NCI-H524 (cell line): ENCODE data around the gene SYDE2.
"Not testable (repeated sequence)": the region's sequence is repeated elsewhere in the genome, so short reads cannot be mapped to it uniquely, and the experiment has no call there.

Experiments
- DNase-seq, 2 experiments: peaks; one replicate each; lab custom pipeline; 2025; lab: John Stamatoyannopoulos, UW

SYDE2 gene

GRCh38 chr1:85174503-85174902 is 26.3 kb downstream of the SYDE2 start:
- no peak for DNase-seq

GRCh38 chr1:85172684-85173337 is 28.0 kb downstream of the SYDE2 start:
- DNase-seq: no peak

GRCh38 chr1:85171721-85172120 is 29.1 kb downstream of the SYDE2 start:
- DNase-seq: no peak

- DNase-seq: no peak
These were observed 31.9 kb downstream of the SYDE2 start for GRCh38 chr1:85168884-85169283.

- DNase-seq: no peak
These were observed 34.5 kb downstream of the SYDE2 start for GRCh38 chr1:85166351-85166750.

- DNase-seq: no peak
These were observed 41.9 kb downstream of the SYDE2 start for GRCh38 chr1:85158910-85159309.

GRCh38 chr1:85157436-85157835 is 43.4 kb downstream of the SYDE2 start:
- DNase-seq: peak in 1 of 2 experiments; percentile 31

GRCh38 chr1:85153149-85153891 is 47.5 kb downstream of the SYDE2 start:
- DNase-seq: no peak

- DNase-seq: peak in 1 of 2 experiments; percentile 20
These were observed 49.4 kb downstream of the SYDE2 start for GRCh38 chr1:85151446-85151845.

GRCh38 chr1:85149805-85150204 is 51.0 kb downstream of the SYDE2 start:
- no peak for DNase-seq

GRCh38 chr1:85148524-85149250 is 52.1 kb downstream of the SYDE2 start:
- no peak for DNase-seq

- DNase-seq: no peak
These were observed 53.9 kb downstream of the SYDE2 start for GRCh38 chr1:85146972-85147359.

- DNase-seq: not testable (repeated sequence)
These were observed 54.4 kb downstream of the SYDE2 start for GRCh38 chr1:85146298-85146971.

GRCh38 chr1:85144351-85144750 is 56.5 kb downstream of the SYDE2 start:
- DNase-seq: no peak

GRCh38 chr1:85142753-85143152 is 58.1 kb downstream of the SYDE2 start:
- DNase-seq: no peak

- not testable (repeated sequence) for DNase-seq
These were observed 62.4 kb downstream of the SYDE2 start for GRCh38 chr1:85138439-85138838.

- DNase-seq: peak; percentile 87 to 92
These were observed 63.2 kb downstream of the SYDE2 start for GRCh38 chr1:85137660-85138059.

GRCh38 chr1:85135392-85135798 is 65.4 kb downstream of the SYDE2 start:
- no peak for DNase-seq

GRCh38 chr1:85134583-85135391 is 66.0 kb downstream of the SYDE2 start:
- peak; percentile 32 to 90 for DNase-seq

- peak in 1 of 2 experiments; percentile 38 for DNase-seq
These were observed 67.2 kb downstream of the SYDE2 start for GRCh38 chr1:85133565-85134159.
